BJ (cell line): Measurements from ENCODE around the gene VKORC1. TPM values are rescaled to one million over a fixed set of nuclear protein-coding genes. Genes with fewer than 3 reads are reported as not detected.

Experiments
- CTCF ChIA-PET: fragments of 350-600 bp; formaldehyde crosslinking; extraction: SDS; loops from one replicate; lab custom pipeline; 2021; ENCODE audit warnings: antibody characterized with exemption, inconsistent platforms; lab: Yijun Ruan, JAX
- POLR2A ChIA-PET: fragments of 300-600 bp; sonication (Branson Sonifier 250); formaldehyde crosslinking; extraction: SDS; loops from one replicate; lab custom pipeline; 2021; ENCODE audit warnings: antibody characterized with exemption; lab: Charles Lee
- DNase-seq: peaks from one replicate; pipeline ENCODE4 v3.0.0-alpha.2; 2011; ENCODE audit warnings: low read depth
- H3K27me3 ChIP-seq: 2 replicates; pipeline ENCODE4 v1.6.0; 2011; ENCODE audit warnings: low read length; ENCODE audit not compliant: control insufficient read depth, insufficient read depth
- H3K36me3 ChIP-seq: 2 replicates; pipeline ENCODE4 v1.5.1; 2011; ENCODE audit warnings: low read length; ENCODE audit not compliant: control insufficient read depth, insufficient read depth
- H3K4me3 ChIP-seq: 2 replicates; pipeline ENCODE4 v1.5.1; 2011; ENCODE audit warnings: low read depth, mild to moderate bottlenecking, control low read depth, low read length
- polyA plus RNA-seq: library from polyadenylated mRNA; depleted of rRNA; stranded (reverse); fragments of >200 nt; gene quantifications from 2 replicates; pipeline ENCODE4 v1.2.3, GENCODE V29; 2011
- TF ChIP-seq, protein P1 (sequence below): IDR thresholded peaks from 2 replicates; pipeline ENCODE4 v1.5.1; 2011; ENCODE audit warnings: low read depth, mild to moderate bottlenecking, control low read depth, inconsistent platforms, low read length, moderate library complexity; ENCODE audit not compliant: insufficient read depth

Gene VKORC1
- polyA plus RNA-seq, 1 experiment = 515 TPM

- no peaks in the 10 kb centered on the region for H3K27me3 ChIP-seq
- TF ChIP-seq, protein P1, sequence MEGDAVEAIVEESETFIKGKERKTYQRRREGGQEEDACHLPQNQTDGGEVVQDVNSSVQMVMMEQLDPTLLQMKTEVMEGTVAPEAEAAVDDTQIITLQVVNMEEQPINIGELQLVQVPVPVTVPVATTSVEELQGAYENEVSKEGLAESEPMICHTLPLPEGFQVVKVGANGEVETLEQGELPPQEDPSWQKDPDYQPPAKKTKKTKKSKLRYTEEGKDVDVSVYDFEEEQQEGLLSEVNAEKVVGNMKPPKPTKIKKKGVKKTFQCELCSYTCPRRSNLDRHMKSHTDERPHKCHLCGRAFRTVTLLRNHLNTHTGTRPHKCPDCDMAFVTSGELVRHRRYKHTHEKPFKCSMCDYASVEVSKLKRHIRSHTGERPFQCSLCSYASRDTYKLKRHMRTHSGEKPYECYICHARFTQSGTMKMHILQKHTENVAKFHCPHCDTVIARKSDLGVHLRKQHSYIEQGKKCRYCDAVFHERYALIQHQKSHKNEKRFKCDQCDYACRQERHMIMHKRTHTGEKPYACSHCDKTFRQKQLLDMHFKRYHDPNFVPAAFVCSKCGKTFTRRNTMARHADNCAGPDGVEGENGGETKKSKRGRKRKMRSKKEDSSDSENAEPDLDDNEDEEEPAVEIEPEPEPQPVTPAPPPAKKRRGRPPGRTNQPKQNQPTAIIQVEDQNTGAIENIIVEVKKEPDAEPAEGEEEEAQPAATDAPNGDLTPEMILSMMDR = no peak
- H3K4me3 ChIP-seq = no peak overlapping the region
- ChIA-PET POLR2A (interaction anchor here (0.7 kb wide), 1 partner anchor 20 kb away, joined by 3 read pairs; no protein-coding TSS in a partner anchor), CTCF (interaction anchor here (1.1 to 1.5 kb wide), 3 partner anchors 58 to 359 kb away, joined by 3 to 5 read pairs (median 4); partner anchors contain the start of gene ZNF843)
- peaks cover 35% of the 10 kb centered on the region for H3K36me3 ChIP-seq
- no peak for DNase-seq
Measured at GRCh38 chr16:31083981-31084380, 10.6 kb downstream of the VKORC1 start.

DNA sequence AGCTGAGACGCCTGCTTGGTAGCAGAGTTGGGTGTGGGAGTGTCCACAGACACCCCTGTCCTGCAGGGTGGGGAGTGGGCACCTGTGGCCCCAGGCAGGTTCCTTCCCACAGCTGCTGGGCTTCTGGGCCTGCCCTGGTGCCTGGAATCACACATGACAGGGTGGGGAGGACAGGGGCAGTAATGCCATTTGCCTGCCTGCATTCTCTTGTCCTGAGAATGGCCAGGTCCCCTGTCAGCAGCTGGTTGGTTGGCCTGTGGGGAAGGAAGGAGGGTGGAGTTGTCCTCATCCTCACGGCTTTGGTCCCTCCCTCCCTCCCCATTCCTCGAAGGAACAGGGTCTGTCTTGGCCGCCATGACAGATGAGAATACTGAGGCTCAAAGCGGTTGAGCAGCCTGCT is 11.0 kb downstream of the VKORC1 start:
- ChIA-PET CTCF (interaction anchor here (1.5 kb wide), 1 partner anchor 98 kb away, joined by 4 read pairs; no protein-coding TSS in a partner anchor), POLR2A (interaction anchor here (0.7 kb wide), 1 partner anchor 19 kb away, joined by 3 read pairs; no protein-coding TSS in a partner anchor)
- H3K36me3 ChIP-seq = peaks cover 33% of the 10 kb centered on the region
- TF ChIP-seq, protein P1 = no peak
- no peak overlapping the region for H3K4me3 ChIP-seq
- no peak for DNase-seq
- H3K27me3 ChIP-seq = no peaks in the 10 kb centered on the region

DNA sequence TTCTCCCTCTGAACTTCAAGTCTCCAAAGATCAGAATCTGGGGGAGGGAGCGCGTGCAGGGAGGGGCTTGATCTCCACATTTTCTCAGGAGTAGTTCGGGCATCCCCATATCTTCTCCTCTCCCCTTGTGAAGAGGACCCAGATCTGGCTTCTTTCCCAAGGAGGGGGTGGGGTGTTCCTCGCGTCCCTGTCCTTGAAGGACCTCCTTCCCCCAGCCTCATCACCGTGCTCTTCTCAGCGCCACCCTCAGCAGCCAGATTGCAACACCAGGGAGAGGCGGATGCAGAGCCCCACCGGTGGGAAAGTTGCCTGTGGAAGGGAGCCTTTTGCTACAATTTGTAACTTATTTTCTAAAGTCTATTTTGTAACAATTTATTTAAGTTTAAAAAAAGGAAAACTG is 11.5 kb downstream of the VKORC1 start:
- H3K4me3 ChIP-seq = no peak overlapping the region
- H3K27me3 ChIP-seq = no peaks in the 10 kb centered on the region
- ChIA-PET POLR2A (interaction anchor here (0.7 kb wide), 1 partner anchor 19 kb away, joined by 3 read pairs; no protein-coding TSS in a partner anchor), CTCF (no interaction called here)
- TF ChIP-seq, protein P1 = no peak
- DNase-seq = no peak
- peaks cover 34% of the 10 kb centered on the region for H3K36me3 ChIP-seq

- ChIA-PET POLR2A (no interaction called here), CTCF (no interaction called here)
- H3K27me3 ChIP-seq = no peaks in the 10 kb centered on the region
- TF ChIP-seq, protein P1 = no peak
- DNase-seq = no peak
- H3K4me3 ChIP-seq = no peak overlapping the region
- peaks cover 38% of the 10 kb centered on the region for H3K36me3 ChIP-seq
Measured at GRCh38 chr16:31082368-31083045, 12.1 kb downstream of the VKORC1 start.

- H3K4me3 ChIP-seq = no peak overlapping the region
- TF ChIP-seq, protein P1 = no peak
- DNase-seq = no peak
- H3K36me3 ChIP-seq = peaks cover 42% of the 10 kb centered on the region
- ChIA-PET POLR2A (no interaction called here), CTCF (no interaction called here)
- H3K27me3 ChIP-seq = no peaks in the 10 kb centered on the region
Measured at GRCh38 chr16:31081428-31082351, 12.9 kb downstream of the VKORC1 start.
